ENCODE data around the gene CDH12.

DNA sequence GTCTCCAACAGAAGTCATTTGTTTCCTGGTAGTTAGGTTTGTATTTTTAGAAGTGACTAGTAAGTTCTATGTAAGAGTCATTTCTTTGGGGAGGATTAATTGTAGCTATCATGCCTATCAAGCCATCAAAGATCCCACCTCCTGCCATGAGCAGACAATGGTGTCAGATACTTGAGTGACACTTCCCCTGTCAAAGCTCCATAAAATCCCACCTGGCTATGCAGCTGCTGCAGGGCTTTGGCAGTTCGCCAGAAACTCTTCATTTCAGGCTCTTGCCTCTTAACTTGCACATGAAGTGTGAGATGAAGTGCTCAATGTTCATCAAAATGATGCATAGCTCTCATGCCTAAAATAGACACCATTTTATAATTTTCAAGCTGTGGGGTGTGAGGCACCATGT is 312.1 kb downstream of the CDH12 start:
- TF ChIP-seq, protein P1, sequence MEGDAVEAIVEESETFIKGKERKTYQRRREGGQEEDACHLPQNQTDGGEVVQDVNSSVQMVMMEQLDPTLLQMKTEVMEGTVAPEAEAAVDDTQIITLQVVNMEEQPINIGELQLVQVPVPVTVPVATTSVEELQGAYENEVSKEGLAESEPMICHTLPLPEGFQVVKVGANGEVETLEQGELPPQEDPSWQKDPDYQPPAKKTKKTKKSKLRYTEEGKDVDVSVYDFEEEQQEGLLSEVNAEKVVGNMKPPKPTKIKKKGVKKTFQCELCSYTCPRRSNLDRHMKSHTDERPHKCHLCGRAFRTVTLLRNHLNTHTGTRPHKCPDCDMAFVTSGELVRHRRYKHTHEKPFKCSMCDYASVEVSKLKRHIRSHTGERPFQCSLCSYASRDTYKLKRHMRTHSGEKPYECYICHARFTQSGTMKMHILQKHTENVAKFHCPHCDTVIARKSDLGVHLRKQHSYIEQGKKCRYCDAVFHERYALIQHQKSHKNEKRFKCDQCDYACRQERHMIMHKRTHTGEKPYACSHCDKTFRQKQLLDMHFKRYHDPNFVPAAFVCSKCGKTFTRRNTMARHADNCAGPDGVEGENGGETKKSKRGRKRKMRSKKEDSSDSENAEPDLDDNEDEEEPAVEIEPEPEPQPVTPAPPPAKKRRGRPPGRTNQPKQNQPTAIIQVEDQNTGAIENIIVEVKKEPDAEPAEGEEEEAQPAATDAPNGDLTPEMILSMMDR (IDR thresholded peaks at IDR 0.05; ENCODE audit: low read depth, low read length, missing input control) = no peak
- no peak for TF ChIP-seq HNF4A (conservative IDR thresholded peaks at IDR 0.05)
- TF ChIP-seq, protein P2, sequence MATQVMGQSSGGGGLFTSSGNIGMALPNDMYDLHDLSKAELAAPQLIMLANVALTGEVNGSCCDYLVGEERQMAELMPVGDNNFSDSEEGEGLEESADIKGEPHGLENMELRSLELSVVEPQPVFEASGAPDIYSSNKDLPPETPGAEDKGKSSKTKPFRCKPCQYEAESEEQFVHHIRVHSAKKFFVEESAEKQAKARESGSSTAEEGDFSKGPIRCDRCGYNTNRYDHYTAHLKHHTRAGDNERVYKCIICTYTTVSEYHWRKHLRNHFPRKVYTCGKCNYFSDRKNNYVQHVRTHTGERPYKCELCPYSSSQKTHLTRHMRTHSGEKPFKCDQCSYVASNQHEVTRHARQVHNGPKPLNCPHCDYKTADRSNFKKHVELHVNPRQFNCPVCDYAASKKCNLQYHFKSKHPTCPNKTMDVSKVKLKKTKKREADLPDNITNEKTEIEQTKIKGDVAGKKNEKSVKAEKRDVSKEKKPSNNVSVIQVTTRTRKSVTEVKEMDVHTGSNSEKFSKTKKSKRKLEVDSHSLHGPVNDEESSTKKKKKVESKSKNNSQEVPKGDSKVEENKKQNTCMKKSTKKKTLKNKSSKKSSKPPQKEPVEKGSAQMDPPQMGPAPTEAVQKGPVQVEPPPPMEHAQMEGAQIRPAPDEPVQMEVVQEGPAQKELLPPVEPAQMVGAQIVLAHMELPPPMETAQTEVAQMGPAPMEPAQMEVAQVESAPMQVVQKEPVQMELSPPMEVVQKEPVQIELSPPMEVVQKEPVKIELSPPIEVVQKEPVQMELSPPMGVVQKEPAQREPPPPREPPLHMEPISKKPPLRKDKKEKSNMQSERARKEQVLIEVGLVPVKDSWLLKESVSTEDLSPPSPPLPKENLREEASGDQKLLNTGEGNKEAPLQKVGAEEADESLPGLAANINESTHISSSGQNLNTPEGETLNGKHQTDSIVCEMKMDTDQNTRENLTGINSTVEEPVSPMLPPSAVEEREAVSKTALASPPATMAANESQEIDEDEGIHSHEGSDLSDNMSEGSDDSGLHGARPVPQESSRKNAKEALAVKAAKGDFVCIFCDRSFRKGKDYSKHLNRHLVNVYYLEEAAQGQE (IDR thresholded peaks at IDR 0.05) = no peak
- no peak for TF ChIP-seq JUND (IDR thresholded peaks at IDR 0.05)
- TF ChIP-seq SP1 (IDR thresholded peaks at IDR 0.05) = no peak
